LNCAP (cell line): ENCODE measurements around the gene DAAM1.

ENCODE experiments used
- CTCF ChIP-seq: fragments of 450-650 bp; IDR thresholded peaks from 2 replicates; pipeline ENCODE4 v1.5.1; 2017; ENCODE audit warnings: mild to moderate bottlenecking

Gene DAAM1

GRCh38 chr14:59272633-59273032 is 84.2 kb downstream of the DAAM1 start:
- no peak for TF ChIP-seq CTCF

- TF ChIP-seq CTCF, result no peak
These were observed 85.3 kb downstream of the DAAM1 start for GRCh38 chr14:59273737-59274136.

GRCh38 chr14:59274991-59275391 is 86.5 kb downstream of the DAAM1 start:
- TF ChIP-seq CTCF, result no peak

GRCh38 chr14:59275668-59276067 is 87.2 kb downstream of the DAAM1 start:
- TF ChIP-seq CTCF, result no peak

- TF ChIP-seq CTCF, result no peak
These were observed 87.8 kb downstream of the DAAM1 start for GRCh38 chr14:59276235-59276634.

GRCh38 chr14:59277659-59278058 is 89.2 kb downstream of the DAAM1 start:
- no peak for TF ChIP-seq CTCF

- TF ChIP-seq CTCF, result no peak
These were observed 89.6 kb downstream of the DAAM1 start for GRCh38 chr14:59278111-59278510.

- TF ChIP-seq CTCF, result no peak
These were observed 92.5 kb downstream of the DAAM1 start for GRCh38 chr14:59280961-59281360.
